ENCODE data around the gene DNAH5. TPM values are rescaled to one million over a fixed set of nuclear protein-coding genes. Genes with fewer than 3 reads are reported as not detected.
A peak's percentile ranks its signal among the peaks of the same experiment; 100 is the strongest.

Gene DNAH5
- polyA plus RNA-seq (2013) = 0.11 TPM

GRCh38 chr5:13944560-13945199 is at the start of gene DNAH5:
Gene DNAH5 (minus strand): TSS chr5:13944688. CDS start chr5:13944438, 250 bp downstream.
- Histone ChIP-seq H3K4me1 (ENCODE audit: control extremely low read depth in 1 of 4, control insufficient read depth in 4 of 4, insufficient read depth in 4 of 4, low read length in 3 of 4) (no peaks in the 10 kb centered on the region), H3K27me3 (replicated peaks in 2 of 5; ENCODE audit: control insufficient read depth in 4 of 5, insufficient read depth in 5 of 5, low read length in 4 of 5) (peaks cover 0 to 3% (median 1%) of the 10 kb centered on the region in 5 experiments), H3K27ac (ENCODE audit: insufficient read depth in 1 of 2, low read depth in 1 of 2, low read length in 2 of 2, poor library complexity in 1 of 2, severe bottlenecking in 2 of 2) (no peak within 1 kb of the TSS), H3K9me3 (ENCODE audit: control extremely low read depth in 1 of 5, control insufficient read depth in 4 of 5, insufficient read depth in 2 of 5, low read depth in 1 of 5, low read length in 4 of 5) (no peaks in the 10 kb centered on the region), H3K36me3 (ENCODE audit: control insufficient read depth in 4 of 4, insufficient read depth in 4 of 4, low read length in 3 of 4) (no peaks in the 10 kb centered on the region), H3K4me3 (ENCODE audit: control insufficient read depth in 1 of 7, extremely low read depth in 1 of 7, insufficient read depth in 4 of 7, low read depth in 2 of 7, low read length in 6 of 7) (no peak within 1 kb of the TSS)
- ChIA-PET CTCF (no interaction called here), POLR2A (no interaction called here)
- no peak for DNase-seq
- 76% methylated on average over 2 of the region's 4 CpGs for WGBS (ENCODE audit: insufficient coverage)

- no peaks in the 10 kb centered on the region for H3K36me3 ChIP-seq (ENCODE audit: control insufficient read depth in 4 of 4, insufficient read depth in 4 of 4, low read length in 3 of 4)
- peaks cover 0 to 4% (median 0%) of the 10 kb centered on the region in 5 experiments for H3K9me3 ChIP-seq (ENCODE audit: control extremely low read depth in 1 of 5, control insufficient read depth in 4 of 5, insufficient read depth in 2 of 5, low read depth in 1 of 5, low read length in 4 of 5)
- no peaks in the 10 kb centered on the region for H3K27me3 ChIP-seq (replicated peaks in 2 of 5; ENCODE audit: control insufficient read depth in 4 of 5, insufficient read depth in 5 of 5, low read length in 4 of 5)
- no peak overlapping the region for H3K4me3 ChIP-seq (ENCODE audit: control insufficient read depth in 1 of 7, extremely low read depth in 1 of 7, insufficient read depth in 4 of 7, low read depth in 2 of 7, low read length in 6 of 7)
- H3K4me1 ChIP-seq (ENCODE audit: control extremely low read depth in 1 of 4, control insufficient read depth in 4 of 4, insufficient read depth in 4 of 4, low read length in 3 of 4) = no peaks in the 10 kb centered on the region
- ChIA-PET POLR2A (no interaction called here), CTCF (interaction anchor here (1.0 to 2.5 kb wide), 3 partner anchors 11 to 275 kb away, joined by 3 to 8 read pairs (median 5); no protein-coding TSS in a partner anchor)
- WGBS (ENCODE audit: insufficient coverage) = 77% methylated on average over 11 of the region's 11 CpGs
- DNase-seq = no peak
- H3K27ac ChIP-seq (ENCODE audit: insufficient read depth in 1 of 2, low read depth in 1 of 2, low read length in 2 of 2, poor library complexity in 1 of 2, severe bottlenecking in 2 of 2) = no peak overlapping the region
Measured at GRCh38 chr5:13993926-13994325, 49.4 kb upstream of the DNAH5 start.

GRCh38 chr5:13992795-13993194 is 48.3 kb upstream of the DNAH5 start:
- DNase-seq = no peak
- Histone ChIP-seq H3K4me1 (ENCODE audit: control extremely low read depth in 1 of 4, control insufficient read depth in 4 of 4, insufficient read depth in 4 of 4, low read length in 3 of 4) (no peaks in the 10 kb centered on the region), H3K36me3 (ENCODE audit: control insufficient read depth in 4 of 4, insufficient read depth in 4 of 4, low read length in 3 of 4) (no peaks in the 10 kb centered on the region), H3K4me3 (ENCODE audit: control insufficient read depth in 1 of 7, extremely low read depth in 1 of 7, insufficient read depth in 4 of 7, low read depth in 2 of 7, low read length in 6 of 7) (no peak overlapping the region), H3K27ac (ENCODE audit: insufficient read depth in 1 of 2, low read depth in 1 of 2, low read length in 2 of 2, poor library complexity in 1 of 2, severe bottlenecking in 2 of 2) (no peak overlapping the region), H3K27me3 (replicated peaks in 2 of 5; ENCODE audit: control insufficient read depth in 4 of 5, insufficient read depth in 5 of 5, low read length in 4 of 5) (no peaks in the 10 kb centered on the region), H3K9me3 (ENCODE audit: control extremely low read depth in 1 of 5, control insufficient read depth in 4 of 5, insufficient read depth in 2 of 5, low read depth in 1 of 5, low read length in 4 of 5) (peaks cover 0 to 4% (median 0%) of the 10 kb centered on the region in 5 experiments)
- ChIA-PET POLR2A (no interaction called here), CTCF (interaction anchor here (1.0 to 2.5 kb wide), 3 partner anchors 14 to 656 kb away, joined by 3 to 8 read pairs (median 4); no protein-coding TSS in a partner anchor)
- WGBS (ENCODE audit: insufficient coverage) = 80% methylated on average over 2 of the region's 4 CpGs

GRCh38 chr5:13991365-13991764 is 46.9 kb upstream of the DNAH5 start:
- no peak for DNase-seq
- no peaks in the 10 kb centered on the region for H3K4me1 ChIP-seq (ENCODE audit: control extremely low read depth in 1 of 4, control insufficient read depth in 4 of 4, insufficient read depth in 4 of 4, low read length in 3 of 4)
- no peaks in the 10 kb centered on the region for H3K36me3 ChIP-seq (ENCODE audit: control insufficient read depth in 4 of 4, insufficient read depth in 4 of 4, low read length in 3 of 4)
- POLR2A ChIA-PET = no interaction called here
- H3K27me3 ChIP-seq (replicated peaks in 2 of 5; ENCODE audit: control insufficient read depth in 4 of 5, insufficient read depth in 5 of 5, low read length in 4 of 5) = peaks cover 0 to 4% (median 0%) of the 10 kb centered on the region in 5 experiments
- 50% methylated on average over 3 of the region's 3 CpGs for WGBS (ENCODE audit: insufficient coverage)
- H3K4me3 ChIP-seq (ENCODE audit: control insufficient read depth in 1 of 7, extremely low read depth in 1 of 7, insufficient read depth in 4 of 7, low read depth in 2 of 7, low read length in 6 of 7) = no peak overlapping the region
- no peaks in the 10 kb centered on the region for H3K9me3 ChIP-seq (ENCODE audit: control extremely low read depth in 1 of 5, control insufficient read depth in 4 of 5, insufficient read depth in 2 of 5, low read depth in 1 of 5, low read length in 4 of 5)
- no peak overlapping the region for H3K27ac ChIP-seq (ENCODE audit: insufficient read depth in 1 of 2, low read depth in 1 of 2, low read length in 2 of 2, poor library complexity in 1 of 2, severe bottlenecking in 2 of 2)
- CTCF ChIA-PET = interaction anchor here (4.6 kb wide), 1 partner anchor 278 kb away, joined by 17 read pairs; no protein-coding TSS in a partner anchor

GRCh38 chr5:13990896-13991295 is 46.4 kb upstream of the DNAH5 start:
- Histone ChIP-seq H3K4me1 (ENCODE audit: control extremely low read depth in 1 of 4, control insufficient read depth in 4 of 4, insufficient read depth in 4 of 4, low read length in 3 of 4) (no peaks in the 10 kb centered on the region), H3K4me3 (ENCODE audit: control insufficient read depth in 1 of 7, extremely low read depth in 1 of 7, insufficient read depth in 4 of 7, low read depth in 2 of 7, low read length in 6 of 7) (no peak overlapping the region), H3K9me3 (ENCODE audit: control extremely low read depth in 1 of 5, control insufficient read depth in 4 of 5, insufficient read depth in 2 of 5, low read depth in 1 of 5, low read length in 4 of 5) (no peaks in the 10 kb centered on the region), H3K27me3 (replicated peaks in 2 of 5; ENCODE audit: control insufficient read depth in 4 of 5, insufficient read depth in 5 of 5, low read length in 4 of 5) (peaks cover 0 to 6% (median 0%) of the 10 kb centered on the region in 5 experiments), H3K27ac (ENCODE audit: insufficient read depth in 1 of 2, low read depth in 1 of 2, low read length in 2 of 2, poor library complexity in 1 of 2, severe bottlenecking in 2 of 2) (no peak overlapping the region), H3K36me3 (ENCODE audit: control insufficient read depth in 4 of 4, insufficient read depth in 4 of 4, low read length in 3 of 4) (no peaks in the 10 kb centered on the region)
- WGBS (ENCODE audit: insufficient coverage) = 65% methylated on average over 2 of the region's 2 CpGs
- no peak for DNase-seq
- CTCF ChIA-PET = interaction anchor here (1.1 to 4.6 kb wide), 2 partner anchors 118 to 279 kb away, joined by 3 to 17 read pairs; no protein-coding TSS in a partner anchor
- POLR2A ChIA-PET = no interaction called here

- WGBS (ENCODE audit: insufficient coverage) = no CpG with 5 or more reads among the region's 2 CpGs
- H3K27ac ChIP-seq (ENCODE audit: insufficient read depth in 1 of 2, low read depth in 1 of 2, low read length in 2 of 2, poor library complexity in 1 of 2, severe bottlenecking in 2 of 2) = no peak overlapping the region
- H3K4me1 ChIP-seq (ENCODE audit: control extremely low read depth in 1 of 4, control insufficient read depth in 4 of 4, insufficient read depth in 4 of 4, low read length in 3 of 4) = no peaks in the 10 kb centered on the region
- POLR2A ChIA-PET = no interaction called here
- no peak overlapping the region for H3K4me3 ChIP-seq (ENCODE audit: control insufficient read depth in 1 of 7, extremely low read depth in 1 of 7, insufficient read depth in 4 of 7, low read depth in 2 of 7, low read length in 6 of 7)
- H3K36me3 ChIP-seq (ENCODE audit: control insufficient read depth in 4 of 4, insufficient read depth in 4 of 4, low read length in 3 of 4) = no peaks in the 10 kb centered on the region
- DNase-seq = no peak
- H3K9me3 ChIP-seq (ENCODE audit: control extremely low read depth in 1 of 5, control insufficient read depth in 4 of 5, insufficient read depth in 2 of 5, low read depth in 1 of 5, low read length in 4 of 5) = no peaks in the 10 kb centered on the region
- CTCF ChIA-PET = interaction anchor here (1.1 to 4.6 kb wide), 2 partner anchors 119 to 280 kb away, joined by 3 to 17 read pairs; no protein-coding TSS in a partner anchor
- H3K27me3 ChIP-seq (replicated peaks in 2 of 5; ENCODE audit: control insufficient read depth in 4 of 5, insufficient read depth in 5 of 5, low read length in 4 of 5) = peaks cover 0 to 6% (median 0%) of the 10 kb centered on the region in 5 experiments
Measured at GRCh38 chr5:13989832-13990231, 45.3 kb upstream of the DNAH5 start.

GRCh38 chr5:13987843-13988464 is 43.5 kb upstream of the DNAH5 start:
- Histone ChIP-seq H3K4me1 (ENCODE audit: control extremely low read depth in 1 of 4, control insufficient read depth in 4 of 4, insufficient read depth in 4 of 4, low read length in 3 of 4) (no peaks in the 10 kb centered on the region), H3K27me3 (replicated peaks in 2 of 5; ENCODE audit: control insufficient read depth in 4 of 5, insufficient read depth in 5 of 5, low read length in 4 of 5) (peaks cover 0 to 6% (median 0%) of the 10 kb centered on the region in 5 experiments), H3K4me3 (ENCODE audit: control insufficient read depth in 1 of 7, extremely low read depth in 1 of 7, insufficient read depth in 4 of 7, low read depth in 2 of 7, low read length in 6 of 7) (no peak overlapping the region), H3K27ac (ENCODE audit: insufficient read depth in 1 of 2, low read depth in 1 of 2, low read length in 2 of 2, poor library complexity in 1 of 2, severe bottlenecking in 2 of 2) (no peak overlapping the region), H3K9me3 (ENCODE audit: control extremely low read depth in 1 of 5, control insufficient read depth in 4 of 5, insufficient read depth in 2 of 5, low read depth in 1 of 5, low read length in 4 of 5) (no peaks in the 10 kb centered on the region), H3K36me3 (ENCODE audit: control insufficient read depth in 4 of 4, insufficient read depth in 4 of 4, low read length in 3 of 4) (no peaks in the 10 kb centered on the region)
- ChIA-PET CTCF (interaction anchor here (0.7 to 4.6 kb wide), 8 partner anchors 11 to 661 kb away, joined by 3 to 17 read pairs (median 4); no protein-coding TSS in a partner anchor), POLR2A (no interaction called here)
- peak; percentile 61 to 71 (median 68) for DNase-seq
- WGBS (ENCODE audit: insufficient coverage) = 33% methylated on average over 3 of the region's 7 CpGs

All from common myeloid progenitor, CD34-positive (primary cell).